Measurements from ENCODE around the gene STAT6.

DNA sequence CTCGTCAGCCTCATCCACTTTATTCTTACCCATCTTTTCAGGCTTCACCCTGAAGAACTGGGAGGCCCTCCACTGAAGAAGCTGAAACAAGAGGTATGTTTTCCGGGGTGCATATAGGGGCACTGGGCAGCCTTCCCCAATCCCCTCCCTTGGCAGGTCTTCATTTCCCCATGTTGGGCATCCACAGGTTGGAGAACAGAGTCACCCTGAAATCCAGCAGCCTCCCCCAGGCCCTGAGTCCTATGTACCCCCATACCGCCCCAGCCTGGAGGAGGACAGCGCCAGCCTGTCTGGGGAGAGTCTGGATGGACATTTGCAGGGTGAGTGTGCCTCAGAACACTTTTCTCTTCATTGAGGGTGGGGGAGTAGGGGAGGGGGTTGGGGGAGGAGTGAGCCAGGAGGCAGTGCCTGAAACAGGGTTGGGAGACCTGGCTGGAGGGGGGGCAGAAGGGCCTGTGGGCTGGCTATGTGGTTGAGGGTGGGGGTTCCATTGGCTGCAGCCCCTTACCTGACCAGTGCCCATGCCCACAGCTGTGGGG, 18.2 kb downstream of the STAT6 start:
- TF ChIP-seq, protein P1, sequence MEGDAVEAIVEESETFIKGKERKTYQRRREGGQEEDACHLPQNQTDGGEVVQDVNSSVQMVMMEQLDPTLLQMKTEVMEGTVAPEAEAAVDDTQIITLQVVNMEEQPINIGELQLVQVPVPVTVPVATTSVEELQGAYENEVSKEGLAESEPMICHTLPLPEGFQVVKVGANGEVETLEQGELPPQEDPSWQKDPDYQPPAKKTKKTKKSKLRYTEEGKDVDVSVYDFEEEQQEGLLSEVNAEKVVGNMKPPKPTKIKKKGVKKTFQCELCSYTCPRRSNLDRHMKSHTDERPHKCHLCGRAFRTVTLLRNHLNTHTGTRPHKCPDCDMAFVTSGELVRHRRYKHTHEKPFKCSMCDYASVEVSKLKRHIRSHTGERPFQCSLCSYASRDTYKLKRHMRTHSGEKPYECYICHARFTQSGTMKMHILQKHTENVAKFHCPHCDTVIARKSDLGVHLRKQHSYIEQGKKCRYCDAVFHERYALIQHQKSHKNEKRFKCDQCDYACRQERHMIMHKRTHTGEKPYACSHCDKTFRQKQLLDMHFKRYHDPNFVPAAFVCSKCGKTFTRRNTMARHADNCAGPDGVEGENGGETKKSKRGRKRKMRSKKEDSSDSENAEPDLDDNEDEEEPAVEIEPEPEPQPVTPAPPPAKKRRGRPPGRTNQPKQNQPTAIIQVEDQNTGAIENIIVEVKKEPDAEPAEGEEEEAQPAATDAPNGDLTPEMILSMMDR (IDR thresholded peaks at IDR 0.05), result no peak
- TF ChIP-seq EP300 (IDR thresholded peaks at IDR 0.05) (no peak), POLR2A (IDR thresholded peaks at IDR 0.05) (no peak), POLR2AphosphoS5 (IDR thresholded peaks at IDR 0.05) (peak in 1 of 4 donors; percentile 2)
